Loucy (cell line): ENCODE results near the gene INCENP.

Experiments used
- H2AFZ ChIP-seq: fragments of 200-600 bp; sonication (generic); 2 replicates; pipeline ENCODE4 v1.6.0; 2016; ENCODE audit warnings: antibody characterized with exemption, mild to moderate bottlenecking, low read length, moderate library complexity
- H3F3A ChIP-seq: fragments of 200-600 bp; 2 replicates; pipeline ENCODE4 v1.6.0; 2016; ENCODE audit warnings: antibody characterized with exemption, low read depth, mild to moderate bottlenecking
- H3K27me3 ChIP-seq: fragments of 200-600 bp; sonication (generic); 2 replicates; pipeline ENCODE4 v1.6.1; 2014; ENCODE audit warnings: low read length, mild to moderate bottlenecking; ENCODE audit not compliant: insufficient read depth, poor library complexity, severe bottlenecking
- H3K36me3 ChIP-seq: fragments of 200-600 bp; sonication (generic); 2 replicates; pipeline ENCODE4 v1.6.1; 2016; ENCODE audit warnings: low read length; ENCODE audit not compliant: insufficient read depth
- H3K4me1 ChIP-seq: fragments of 200-600 bp; sonication (generic); 2 replicates; pipeline ENCODE4 v1.5.1; 2014; ENCODE audit warnings: low read length, mild to moderate bottlenecking; ENCODE audit not compliant: insufficient read depth, poor library complexity, severe bottlenecking
- H3K4me2 ChIP-seq: fragments of 200-600 bp; sonication (generic); 2 replicates; pipeline ENCODE4 v1.6.0; 2014; ENCODE audit warnings: antibody characterized with exemption, low read length, low read depth, mild to moderate bottlenecking; ENCODE audit not compliant: poor library complexity, severe bottlenecking
- H3K4me3 ChIP-seq: fragments of 200-600 bp; sonication (generic); 2 replicates; pipeline ENCODE4 v1.5.1; 2014; ENCODE audit warnings: low read length, mild to moderate bottlenecking, mixed read lengths; ENCODE audit not compliant: poor library complexity, severe bottlenecking
- H3K79me2 ChIP-seq: fragments of 200-600 bp; sonication (generic); 2 replicates; pipeline ENCODE4 v1.6.1; 2014; ENCODE audit warnings: low read length; ENCODE audit not compliant: insufficient read depth
- H3K9ac ChIP-seq: fragments of 200-600 bp; sonication (generic); 2 replicates; pipeline ENCODE4 v1.6.0; 2014; ENCODE audit warnings: mild to moderate bottlenecking, low read depth, low read length, moderate library complexity; ENCODE audit not compliant: poor library complexity, severe bottlenecking
- H3K9me2 ChIP-seq: fragments of 200-600 bp; sonication (generic); replicated peaks from 2 replicates; pipeline ENCODE4 v1.6.1; 2016; ENCODE audit warnings: low read depth, low read length, mixed read lengths
- H3K9me3 ChIP-seq: fragments of 200-600 bp; sonication (generic); 2 replicates; pipeline ENCODE4 v1.6.1; 2014; ENCODE audit warnings: mild to moderate bottlenecking, antibody characterized with exemption, low read length, low read depth; ENCODE audit not compliant: insufficient read depth
- H4K20me1 ChIP-seq: fragments of 200-600 bp; sonication (generic); 2 replicates; pipeline ENCODE4 v1.6.0; 2014; ENCODE audit warnings: antibody characterized with exemption, low read length, mild to moderate bottlenecking; ENCODE audit not compliant: insufficient read depth, poor library complexity, severe bottlenecking
- CTCF ChIP-seq: fragments of 200-600 bp; sonication (generic); conservative IDR thresholded peaks from 2 replicates; pipeline ENCODE4 v1.5.1; 2014; ENCODE audit warnings: mild to moderate bottlenecking, antibody characterized with exemption, low read length
- EZH2phosphoT487 ChIP-seq: fragments of 200-600 bp; IDR thresholded peaks from 2 replicates; pipeline ENCODE4 v1.6.1; 2018; ENCODE audit warnings: antibody characterized with exemption, mild to moderate bottlenecking, moderate library complexity, borderline replicate concordance

INCENP gene

GRCh38 chr11:62088331-62088933 is 35.4 kb upstream of the INCENP start:
- Histone ChIP-seq H4K20me1 (no peaks in the 10 kb centered on the region), H3K9me3 (peaks cover 14% of the 10 kb centered on the region; the same call in 1 of the 2 replicates), H3K9me2 (no peaks in the 10 kb centered on the region), H3K4me1 (no peaks in the 10 kb centered on the region), H3K36me3 (no peaks in the 10 kb centered on the region), H3K27me3 (no peaks in the 10 kb centered on the region), H3K4me3 (no peak overlapping the region), H3K79me2 (no peaks in the 10 kb centered on the region), H3K9ac (no peak overlapping the region), H3K4me2 (no peak overlapping the region), H3F3A (no peaks in the 10 kb centered on the region), H2AFZ (no peak overlapping the region)
- no peak for TF ChIP-seq CTCF
- no peak for TF ChIP-seq EZH2phosphoT487

- Histone ChIP-seq H3K79me2 (no peaks in the 10 kb centered on the region), H3K27me3 (no peaks in the 10 kb centered on the region), H3K9ac (no peak overlapping the region), H3F3A (no peaks in the 10 kb centered on the region), H3K4me3 (no peak overlapping the region), H3K4me1 (no peaks in the 10 kb centered on the region), H3K36me3 (no peaks in the 10 kb centered on the region), H3K9me3 (no peaks in the 10 kb centered on the region), H3K4me2 (no peak overlapping the region), H2AFZ (no peak overlapping the region), H4K20me1 (no peaks in the 10 kb centered on the region), H3K9me2 (no peaks in the 10 kb centered on the region)
- TF ChIP-seq EZH2phosphoT487 = no peak
- no peak for TF ChIP-seq CTCF
Measured at GRCh38 chr11:62103141-62103540, 20.7 kb upstream of the INCENP start.

- Histone ChIP-seq H3K9me3 (no peaks in the 10 kb centered on the region), H3K79me2 (no peaks in the 10 kb centered on the region), H3K27me3 (no peaks in the 10 kb centered on the region), H3F3A (no peaks in the 10 kb centered on the region), H3K9me2 (no peaks in the 10 kb centered on the region), H3K4me1 (no peaks in the 10 kb centered on the region), H3K36me3 (no peaks in the 10 kb centered on the region), H3K4me3 (no peak overlapping the region), H3K9ac (no peak overlapping the region), H3K4me2 (no peak overlapping the region), H4K20me1 (no peaks in the 10 kb centered on the region), H2AFZ (no peak overlapping the region)
- TF ChIP-seq EZH2phosphoT487 = no peak
- no peak for TF ChIP-seq CTCF
Measured at GRCh38 chr11:62103986-62104385, 19.8 kb upstream of the INCENP start.
